22Rv1 (cell line): ENCODE results near the gene CREM.

Experiments
- H3K27ac ChIP-seq: fragments of 450-650 bp; 2 replicates; pipeline ENCODE4 v1.5.1; 2017
- CTCF ChIP-seq: fragments of 450-650 bp; IDR thresholded peaks from 2 replicates; pipeline ENCODE4 v1.5.1; 2017; ENCODE audit warnings: mild to moderate bottlenecking
- ZFX ChIP-seq: fragments of 450-650 bp; IDR thresholded peaks from 2 replicates; pipeline ENCODE4 v1.6.1; 2017; ENCODE audit warnings: antibody characterized with exemption, borderline replicate concordance

Gene CREM

DNA sequence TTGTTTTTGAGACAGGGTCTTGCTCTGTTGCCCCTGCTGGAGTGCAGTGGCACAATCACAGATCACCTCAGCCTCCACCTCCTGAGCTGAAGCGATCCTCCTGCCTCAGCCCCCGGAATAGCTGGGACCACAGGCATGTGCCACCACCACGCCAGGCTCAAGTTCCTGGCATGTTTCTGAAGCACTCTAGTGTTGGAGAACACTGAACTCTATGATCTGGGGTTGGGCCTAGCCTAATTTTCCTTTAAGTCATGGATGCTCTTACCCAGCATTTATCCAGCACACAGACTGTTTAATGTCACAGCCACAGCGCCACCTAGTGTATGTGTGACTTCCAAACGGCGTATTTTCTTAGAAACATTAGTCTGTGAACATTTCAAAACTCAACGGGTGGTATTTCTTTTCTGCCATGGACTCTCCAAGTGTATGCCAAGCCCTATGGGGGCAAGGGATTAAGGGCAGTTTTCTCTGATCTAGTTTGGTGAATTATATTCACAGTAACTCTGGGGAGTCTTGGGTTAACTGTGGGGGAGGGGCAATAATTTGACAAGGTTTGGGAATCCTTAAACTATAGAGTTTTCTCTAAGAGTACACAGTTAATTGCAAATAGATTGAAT lies 91.8 kb downstream of the CREM start:
- no peak overlapping the region for H3K27ac ChIP-seq

DNA sequence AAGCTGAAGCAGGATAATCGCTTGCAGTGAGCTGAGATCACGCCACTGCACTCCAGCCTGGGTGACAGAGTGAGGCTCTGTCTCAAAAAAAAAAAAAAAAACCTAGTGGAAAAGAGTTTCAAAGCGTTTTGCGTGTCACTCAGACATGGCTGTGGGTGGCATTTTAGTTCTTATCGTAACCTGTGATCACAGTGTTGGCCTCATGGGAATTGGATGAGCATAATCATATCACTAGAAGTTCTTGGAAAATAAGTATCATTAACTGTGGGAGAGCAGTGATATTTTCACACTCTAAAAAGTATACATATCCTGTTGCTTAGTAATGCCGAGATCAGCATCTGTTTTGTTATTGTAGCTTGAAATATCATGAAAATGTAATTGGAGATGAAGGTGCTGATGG lies 92.6 kb downstream of the CREM start:
- TF ChIP-seq ZFX (no peak), CTCF (no peak)
- H3K27ac ChIP-seq: no peak overlapping the region

More for the DNA sequence above, 91.8 kb downstream of the CREM start:
- TF ChIP-seq ZFX (no peak), CTCF (peak; percentile 90)

- TF ChIP-seq CTCF: no peak
- no peak for TF ChIP-seq ZFX
- no peak overlapping the region for H3K27ac ChIP-seq
Observed at GRCh38 chr10:35219891-35220890, 93.5 kb downstream of the CREM start.

DNA sequence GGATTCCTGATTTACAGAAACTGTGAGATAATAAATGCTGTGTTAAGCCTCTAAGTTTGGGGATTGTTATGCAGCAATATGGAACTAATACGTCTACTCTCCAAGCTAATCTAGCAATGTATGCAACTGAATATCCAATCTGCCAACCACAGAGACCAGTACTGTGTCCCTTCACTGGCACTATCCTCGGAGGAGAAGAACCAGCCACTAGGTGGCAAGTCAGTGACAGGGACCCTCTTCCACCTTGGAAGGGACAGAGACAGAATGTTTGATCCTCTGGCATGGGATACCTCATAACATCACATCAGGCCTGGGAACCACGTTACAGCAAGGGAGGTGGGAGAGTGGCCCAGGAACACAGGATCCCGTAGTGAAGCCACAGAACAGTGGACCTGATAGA lies 96.4 kb downstream of the CREM start:
- TF ChIP-seq ZFX: no peak
- 0 out of 2 replicates have a peak, but pooled peaks have one; percentile 21 for TF ChIP-seq CTCF
- H3K27ac ChIP-seq: no peak overlapping the region

GRCh38 chr10:35224045-35224740 lies 97.5 kb downstream of the CREM start:
- no peak overlapping the region for H3K27ac ChIP-seq
- no peak for TF ChIP-seq CTCF
- no peak for TF ChIP-seq ZFX

DNA sequence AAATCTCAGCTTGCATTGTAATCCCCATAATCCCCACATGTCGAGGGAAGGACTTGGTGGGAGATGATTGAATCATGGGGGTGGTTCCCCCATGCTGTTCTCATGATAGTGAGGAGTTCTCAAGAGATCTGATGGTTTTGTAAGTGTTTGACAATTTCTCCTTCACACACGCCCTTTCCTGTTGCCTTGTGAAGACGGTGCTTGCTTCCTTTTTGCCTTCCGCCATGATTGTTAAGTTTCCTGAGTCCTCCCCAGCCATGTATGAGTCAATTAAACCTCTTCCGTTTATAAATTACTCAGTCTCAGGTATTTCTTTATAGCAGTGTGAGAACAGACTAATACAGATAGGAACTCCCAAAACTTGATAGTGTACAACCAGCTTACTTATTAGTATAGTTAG lies 98.6 kb downstream of the CREM start:
- TF ChIP-seq ZFX: no peak
- TF ChIP-seq CTCF: no peak
- no peak overlapping the region for H3K27ac ChIP-seq

- no peak overlapping the region for H3K27ac ChIP-seq
- TF ChIP-seq CTCF (no peak), ZFX (no peak)
Observed at GRCh38 chr10:35226507-35226906, 99.9 kb downstream of the CREM start.
